Duodenal mucosa (tissue), 2 donors: Measurements from ENCODE around the gene PRSS23.

Experiments used
- H3K27ac ChIP-seq: one replicate; pipeline ENCODE4 v1.7.0; 2013; ENCODE audit warnings: low read depth, low read length
- H3K27me3 ChIP-seq, 2 donors: one replicate each; pipeline ENCODE4 v1.7.0; 2013; ENCODE audit warnings: low read length in 2 of 2, control low read depth in 1 of 2; ENCODE audit not compliant: insufficient read depth in 2 of 2, control insufficient read depth in 1 of 2
- H3K36me3 ChIP-seq, 2 donors: one replicate each; pipeline ENCODE4 v1.7.0; 2013; ENCODE audit warnings: low read length in 2 of 2, control low read depth in 1 of 2; ENCODE audit not compliant: insufficient read depth in 2 of 2, control insufficient read depth in 1 of 2
- H3K4me1 ChIP-seq, 2 donors: one replicate each; pipeline ENCODE4 v1.7.0; 2013; ENCODE audit warnings: low read length in 2 of 2, control low read depth in 1 of 2; ENCODE audit not compliant: insufficient read depth in 2 of 2, control insufficient read depth in 1 of 2
- H3K4me3 ChIP-seq, 2 donors: one replicate each; pipeline ENCODE4 v1.7.0; 2013; ENCODE audit warnings: low read length in 2 of 2, low read depth in 1 of 2
- H3K9ac ChIP-seq, 2 donors: one replicate each; pipeline ENCODE4 v1.7.0; 2013; ENCODE audit warnings: low read length in 2 of 2, low read depth in 1 of 2
- H3K9me3 ChIP-seq, 2 donors: one replicate each; pipeline ENCODE4 v1.7.0; 2013; ENCODE audit warnings: low read length in 2 of 2, control low read depth in 1 of 2; ENCODE audit not compliant: control insufficient read depth in 1 of 2

Gene PRSS23

GRCh38 chr11:86787656-86788055 lies 12.7 kb upstream of the PRSS23 start:
- Histone ChIP-seq H3K4me3 (no peak overlapping the region), H3K9me3 (no peaks in the 10 kb centered on the region), H3K27ac (no peak overlapping the region), H3K9ac (no peak overlapping the region), H3K27me3 (no peaks in the 10 kb centered on the region), H3K36me3 (no peaks in the 10 kb centered on the region), H3K4me1 (peaks cover 4 to 12% of the 10 kb centered on the region in 2 donors)

- Histone ChIP-seq H3K9me3 (no peaks in the 10 kb centered on the region), H3K27ac (no peak overlapping the region), H3K27me3 (no peaks in the 10 kb centered on the region), H3K9ac (no peak overlapping the region), H3K4me3 (no peak overlapping the region), H3K4me1 (peaks cover 4 to 12% of the 10 kb centered on the region in 2 donors), H3K36me3 (no peaks in the 10 kb centered on the region)
Observed at GRCh38 chr11:86790195-86790725, 10.1 kb upstream of the PRSS23 start.

GRCh38 chr11:86790867-86791849 lies 9.2 kb upstream of the PRSS23 start:
- H3K9ac ChIP-seq, result no peak overlapping the region
- H3K9me3 ChIP-seq, result no peaks in the 10 kb centered on the region
- no peak overlapping the region for H3K27ac ChIP-seq
- no peaks in the 10 kb centered on the region for H3K27me3 ChIP-seq
- H3K4me3 ChIP-seq, result no peak overlapping the region
- H3K4me1 ChIP-seq, result peaks cover 4 to 12% of the 10 kb centered on the region in 2 donors
- H3K36me3 ChIP-seq, result no peaks in the 10 kb centered on the region

GRCh38 chr11:86792150-86792549 lies 8.2 kb upstream of the PRSS23 start:
- Histone ChIP-seq H3K27ac (no peak overlapping the region), H3K36me3 (no peaks in the 10 kb centered on the region), H3K4me1 (peaks cover 0 to 4% of the 10 kb centered on the region in 2 donors), H3K9ac (no peak overlapping the region), H3K9me3 (no peaks in the 10 kb centered on the region), H3K27me3 (no peaks in the 10 kb centered on the region), H3K4me3 (no peak overlapping the region)

DNA sequence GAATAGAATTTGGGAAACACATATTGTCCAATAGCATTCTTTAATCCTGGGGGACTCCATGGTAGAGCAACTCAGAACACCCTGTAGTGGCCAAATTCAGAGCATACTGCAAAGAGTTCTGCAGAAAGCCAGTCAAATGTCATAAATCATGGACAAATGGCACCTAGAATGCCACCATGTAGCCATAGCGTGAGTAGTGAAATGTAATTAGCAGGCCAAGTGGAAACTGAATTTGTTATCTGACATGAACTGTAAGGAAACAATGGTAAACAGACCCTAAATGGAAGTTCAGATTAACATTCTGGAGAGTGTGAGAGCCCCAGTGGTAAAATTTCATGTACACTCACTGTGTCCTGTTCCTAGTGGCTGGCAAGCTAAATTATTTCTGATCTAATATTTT lies 7.0 kb upstream of the PRSS23 start:
- no peak overlapping the region for H3K4me3 ChIP-seq
- H3K27me3 ChIP-seq, result no peaks in the 10 kb centered on the region
- no peaks in the 10 kb centered on the region for H3K9me3 ChIP-seq
- no peak overlapping the region for H3K27ac ChIP-seq
- H3K36me3 ChIP-seq, result no peaks in the 10 kb centered on the region
- H3K4me1 ChIP-seq, result no peaks in the 10 kb centered on the region
- no peak overlapping the region for H3K9ac ChIP-seq

GRCh38 chr11:86795511-86795910 lies 4.8 kb upstream of the PRSS23 start:
- Histone ChIP-seq H3K4me1 (peaks cover 4% of the 10 kb centered on the region in 2 donors), H3K4me3 (no peak overlapping the region), H3K9me3 (no peaks in the 10 kb centered on the region), H3K9ac (no peak overlapping the region), H3K36me3 (no peaks in the 10 kb centered on the region), H3K27me3 (no peaks in the 10 kb centered on the region), H3K27ac (no peak overlapping the region)

GRCh38 chr11:86795949-86796348 lies 4.4 kb upstream of the PRSS23 start:
- Histone ChIP-seq H3K4me3 (no peak overlapping the region), H3K36me3 (no peaks in the 10 kb centered on the region), H3K4me1 (peaks cover 7 to 8% of the 10 kb centered on the region in 2 donors), H3K27ac (no peak overlapping the region), H3K9me3 (no peaks in the 10 kb centered on the region), H3K27me3 (peaks cover under 1 to 3% of the 10 kb centered on the region in 2 donors), H3K9ac (no peak overlapping the region)

- Histone ChIP-seq H3K36me3 (no peaks in the 10 kb centered on the region), H3K4me1 (peaks cover 13% of the 10 kb centered on the region in 2 donors), H3K9me3 (no peaks in the 10 kb centered on the region), H3K4me3 (no peak overlapping the region), H3K27me3 (peaks cover 3 to 12% of the 10 kb centered on the region in 2 donors), H3K9ac (no peak overlapping the region), H3K27ac (no peak overlapping the region)
Observed at GRCh38 chr11:86797133-86797532, 3.2 kb upstream of the PRSS23 start.

DNA sequence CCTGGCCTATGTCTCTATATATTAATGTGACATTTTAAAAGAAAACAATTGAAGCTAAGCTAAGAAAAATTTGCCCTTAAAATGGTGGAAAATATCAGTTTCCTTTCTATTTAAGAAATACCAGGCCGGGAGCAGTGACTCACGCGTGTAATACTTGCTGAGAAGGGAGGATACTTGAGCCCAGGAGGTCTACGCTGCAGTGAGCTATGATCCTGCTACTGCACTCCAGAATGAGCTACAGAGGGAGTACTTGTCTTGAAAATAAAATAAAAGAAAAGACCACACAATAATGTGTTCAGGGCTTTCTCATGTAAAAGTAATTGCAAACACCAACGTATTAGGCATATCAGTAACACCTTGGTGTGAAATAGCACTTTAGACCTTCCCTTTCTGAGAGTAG lies 1.4 kb upstream of the PRSS23 start:
- peaks cover 3 to 12% of the 10 kb centered on the region in 2 donors for H3K27me3 ChIP-seq
- H3K36me3 ChIP-seq, result no peaks in the 10 kb centered on the region
- no peaks in the 10 kb centered on the region for H3K9me3 ChIP-seq
- no peak overlapping the region for H3K4me3 ChIP-seq
- H3K27ac ChIP-seq, result no peak overlapping the region
- no peak overlapping the region for H3K9ac ChIP-seq
- H3K4me1 ChIP-seq, result peaks cover 13% of the 10 kb centered on the region in 2 donors

DNA sequence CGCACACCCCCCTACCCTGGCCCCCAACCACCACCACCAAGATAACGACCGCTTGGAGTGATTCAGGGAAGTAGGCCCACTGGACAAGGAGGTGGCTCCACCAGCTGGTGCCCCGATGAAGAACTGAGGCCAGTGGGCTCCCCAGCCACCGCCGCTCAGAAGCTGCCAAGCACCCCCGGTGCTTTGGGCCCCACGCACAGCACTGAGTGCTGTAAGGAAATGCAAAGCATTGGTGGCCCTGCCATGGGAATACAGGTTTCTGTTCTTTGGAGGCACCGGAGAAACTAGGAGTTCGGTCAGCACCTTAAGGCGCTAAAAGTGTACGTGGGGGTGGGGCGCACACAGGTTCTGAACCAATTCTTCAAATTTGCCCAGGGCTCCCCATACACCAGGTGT lies 664 bp upstream of the PRSS23 start:
- H3K4me3 ChIP-seq, result peak overlapping the region; percentile 57 to 58
- no peaks in the 10 kb centered on the region for H3K36me3 ChIP-seq
- H3K27me3 ChIP-seq, result peaks cover 3 to 12% of the 10 kb centered on the region in 2 donors
- H3K4me1 ChIP-seq, result peaks cover 13% of the 10 kb centered on the region in 2 donors
- H3K27ac ChIP-seq, result peak overlapping the region; percentile 55
- H3K9me3 ChIP-seq, result no peaks in the 10 kb centered on the region
- peak overlapping the region; percentile 30 to 38 for H3K9ac ChIP-seq
